A549 (cell line): ENCODE data around the gene MYOZ2. TPM values are rescaled to one million over a fixed set of nuclear protein-coding genes. Genes with fewer than 3 reads are reported as not detected.
A peak's percentile ranks its signal among the peaks of the same experiment; 100 is the strongest.

ENCODE experiments used
- ATAC-seq, 2 experiments: fragments of 200-7000 bp in 1 of 2; fragments of >200 bp in 1 of 2; cut with Nextera tagmentation in 1 of 2; cut with Tn5 transposase in 1 of 2; 3 replicates each; pipeline versions ENCODE4 v1.8.0 to v1.9.1; 2018 to 2020; ENCODE audit warnings: mild to moderate bottlenecking in 1 of 2, moderate library complexity in 1 of 2
- CTCF ChIA-PET: fragments of 300-600 bp; sonication (Branson Sonifier 250); formaldehyde crosslinking; extraction: SDS; loops from one replicate; lab custom pipeline; 2021; ENCODE audit warnings: antibody characterized with exemption, inconsistent platforms; lab: Yijun Ruan, JAX
- POLR2A ChIA-PET: fragments of 350-600 bp; formaldehyde crosslinking; extraction: SDS; loops from one replicate; lab custom pipeline; 2021; ENCODE audit warnings: antibody characterized with exemption, inconsistent platforms; lab: Yijun Ruan, JAX
- DNase-seq, 2 experiments: peaks; one replicate each; pipeline versions ENCODE4 v3.0.0 to v3.0.0-alpha.2; 2011 to 2016; ENCODE audit warnings: low read depth in 1 of 2, low spot score in 1 of 2
- FAIRE-seq: peaks from 2 replicates; lab custom pipeline; 2011; peaks lifted over from hg19 to GRCh38; lab: Jason Lieb, UNC
- H3K27ac ChIP-seq, 2 experiments: fragments of >200 bp; sonication (Bioruptor Twin); formaldehyde crosslinking; 3 replicates each; pipeline ENCODE4 v1.5.1; 2016 to 2017
- H3K4me1 ChIP-seq: fragments of >200 bp; sonication (Bioruptor Twin); formaldehyde crosslinking; 3 replicates; pipeline ENCODE4 v1.6.1; 2016
- H3K4me2 ChIP-seq: fragments of >200 bp; sonication (Bioruptor Twin); formaldehyde crosslinking; 3 replicates; pipeline ENCODE4 v1.6.1; 2016
- H3K4me3 ChIP-seq: fragments of >200 bp; sonication (Bioruptor Twin); formaldehyde crosslinking; 3 replicates; pipeline ENCODE4 v1.5.1; 2016
- H3K9me3 ChIP-seq: fragments of >200 bp; sonication (Bioruptor Twin); formaldehyde crosslinking; 3 replicates; pipeline ENCODE4 v1.6.1; 2016
- CBX2 ChIP-seq: fragments of 200-600 bp; sonication (generic); IDR thresholded peaks from 2 replicates; pipeline ENCODE4 v1.6.1; 2016; ENCODE audit warnings: low read depth, mild to moderate bottlenecking, borderline replicate concordance
- CBX8 ChIP-seq: fragments of 200-600 bp; sonication (generic); IDR thresholded peaks from 2 replicates; pipeline ENCODE4 v1.6.1; 2016
- CEBPB ChIP-seq, 2 experiments: fragments of >200 bp in 1 of 2; sonication (Bioruptor Twin) in 1 of 2; formaldehyde crosslinking in 1 of 2; IDR thresholded peaks; 2 replicates each; pipeline ENCODE4 v1.6.1; 2012 to 2016
- CHD2 ChIP-seq: fragments of 150-350 bp; IDR thresholded peaks from 2 replicates; pipeline ENCODE4 v1.6.1; 2014; ENCODE audit warnings: low read length; ENCODE audit not compliant: partially characterized antibody
- CHD4 ChIP-seq: fragments of 200-600 bp; sonication (generic); IDR thresholded peaks from 2 replicates; pipeline ENCODE4 v1.6.1; 2016; ENCODE audit warnings: antibody characterized with exemption, mild to moderate bottlenecking, borderline replicate concordance
- EHMT2 ChIP-seq: fragments of 200-600 bp; sonication (generic); IDR thresholded peaks from 2 replicates; pipeline ENCODE4 v1.6.1; 2016; ENCODE audit warnings: antibody characterized with exemption, low read depth, mild to moderate bottlenecking, moderate library complexity
- HEYL ChIP-seq: fragments of 250-450 bp; sonication (Bioruptor Pico); IDR thresholded peaks from 2 replicates; pipeline ENCODE4 v1.8.0; 2021; ENCODE audit warnings: mild to moderate bottlenecking, moderate library complexity
- HOXB13 ChIP-seq: fragments of 250-450 bp; sonication (Bioruptor Pico); IDR thresholded peaks from 2 replicates; pipeline ENCODE4 v1.5.0; 2020; ENCODE audit warnings: low read depth, mild to moderate bottlenecking, moderate library complexity
- JUN ChIP-seq, 2 experiments: fragments of >200 bp; sonication (Bioruptor Twin); formaldehyde crosslinking; IDR thresholded peaks; 2 replicates in 1 of 2; 3 replicates in 1 of 2; pipeline ENCODE4 v1.6.1; 2016 to 2017
- KDM5A ChIP-seq: fragments of 200-600 bp; sonication (generic); IDR thresholded peaks from 2 replicates; pipeline ENCODE4 v1.6.1; 2016; ENCODE audit warnings: antibody characterized with exemption, mild to moderate bottlenecking
- NPAS2 ChIP-seq: fragments of 250-450 bp; sonication (Bioruptor Pico); IDR thresholded peaks from 2 replicates; pipeline ENCODE4 v1.8.0; 2022; ENCODE audit warnings: mild to moderate bottlenecking, moderate library complexity, borderline replicate concordance
- PHF8 ChIP-seq: fragments of 200-600 bp; sonication (generic); IDR thresholded peaks from 2 replicates; pipeline ENCODE4 v1.6.1; 2016; ENCODE audit warnings: low read depth, mild to moderate bottlenecking, antibody characterized with exemption, moderate library complexity, borderline replicate concordance
- POLR2AphosphoS2 ChIP-seq: conservative IDR thresholded peaks from 2 replicates; pipeline ENCODE4 v1.6.1; 2012; ENCODE audit warnings: low read length, improper control_type of control experiment, inconsistent platforms
- RCOR1 ChIP-seq: fragments of 150-350 bp; IDR thresholded peaks from 2 replicates; pipeline ENCODE4 v1.6.1; 2014; ENCODE audit warnings: antibody characterized with exemption, low read length, low read depth
- RNF2 ChIP-seq: fragments of 200-600 bp; sonication (generic); IDR thresholded peaks from 2 replicates; pipeline ENCODE4 v1.6.1; 2016; ENCODE audit warnings: low read depth, mild to moderate bottlenecking, antibody characterized with exemption, moderate library complexity, borderline replicate concordance
- SREBF2 ChIP-seq: fragments of 450-650 bp; IDR thresholded peaks from 2 replicates; pipeline ENCODE4 v1.6.1; 2014; ENCODE audit warnings: mild to moderate bottlenecking, moderate library complexity
- TP53 ChIP-seq: fragments of 250-450 bp; sonication (Bioruptor Pico); IDR thresholded peaks from 2 replicates; pipeline ENCODE4 v1.5.0; 2021; ENCODE audit warnings: mild to moderate bottlenecking, moderate library complexity
- USF2 ChIP-seq: fragments of 450-650 bp; IDR thresholded peaks from 2 replicates; pipeline ENCODE4 v1.6.1; 2014; ENCODE audit warnings: antibody characterized with exemption
- ZC3H11A ChIP-seq: fragments of 450-650 bp; IDR thresholded peaks from 2 replicates; pipeline ENCODE4 v1.6.1; 2014; ENCODE audit warnings: antibody characterized with exemption, mild to moderate bottlenecking
- ZFP36 ChIP-seq: fragments of 450-650 bp; IDR thresholded peaks from 2 replicates; pipeline ENCODE4 v1.6.1; 2014; ENCODE audit warnings: borderline replicate concordance; ENCODE audit not compliant: partially characterized antibody
- WGBS: methylation state at CpG from one replicate; pipeline ENCODE4 v1.1.6; 2017; ENCODE audit errors: missing lambda C conversion rate; 5-methylcytosine and 5-hydroxymethylcytosine counted together
- polyA plus RNA-seq, 4 experiments: library from polyadenylated mRNA; depleted of rRNA in 3 of 4; stranded (reverse); fragments of >200 nt; fragmentation: RNase III in 1 of 4; extraction: RNeasy Plus Mini Kit Qiagen cat#74134 plus additional on column Dnase treatment in 1 of 4; gene quantifications; 2 replicates in 3 of 4; 3 replicates in 1 of 4; pipeline ENCODE4 v1.2.3, GENCODE V29; 2011 to 2017
- TF ChIP-seq, protein P1 (sequence below): IDR thresholded peaks from 2 replicates; pipeline ENCODE4 v1.6.1; 2012; ENCODE audit warnings: low read depth, borderline replicate concordance
- TF ChIP-seq, protein P2 (sequence below): fragments of >200 bp; sonication (Bioruptor Twin); formaldehyde crosslinking; IDR thresholded peaks from 3 replicates; pipeline ENCODE4 v1.6.1; 2016
- TF ChIP-seq, protein P3 (sequence below): IDR thresholded peaks from 2 replicates; pipeline ENCODE4 v1.6.1; 2012

Gene MYOZ2
- polyA plus RNA-seq, 2 of the 4 experiments (the other 2 are of a cell fraction), result not detected

- no peak for TF ChIP-seq CBX8
- no peak for TF ChIP-seq PHF8
- TF ChIP-seq, all 56 proteins: peak for 0
Measured at GRCh38 chr4:119231491-119231890, 95.9 kb downstream of the MYOZ2 start (continued).

DNA sequence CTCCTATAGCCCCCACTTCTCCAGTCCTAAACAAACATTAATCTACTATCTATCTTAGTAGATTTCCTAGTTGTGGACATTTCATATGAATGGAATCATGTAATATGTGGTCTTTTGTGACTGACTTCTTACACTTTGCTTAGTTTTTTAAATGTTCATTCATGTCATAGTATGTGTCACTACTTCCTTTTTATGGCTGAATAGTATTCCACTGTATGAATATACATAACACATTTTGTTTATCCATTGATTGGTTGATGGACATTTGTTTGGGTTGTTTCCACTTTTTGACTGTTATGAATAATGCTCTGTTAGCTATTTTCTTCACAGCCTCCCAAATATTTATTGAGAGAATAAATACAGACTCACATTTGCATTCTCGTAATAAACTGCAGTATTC is 96.7 kb downstream of the MYOZ2 start:
- FAIRE-seq (no peak), DNase-seq (no peak), ATAC-seq (no peak)
- no peaks in the 10 kb centered on the region for H3K9me3 ChIP-seq
- no peak overlapping the region for H3K4me2 ChIP-seq
- TF ChIP-seq HEYL (CRISPR knock-in tag) (no peak), CHD2 (no peak), ZFP36 (no peak), HOXB13 (CRISPR knock-in tag) (no peak)
- ChIA-PET CTCF (no interaction called here), POLR2A (no interaction called here)
- 94% methylated on average over 1 of the region's 1 CpG for WGBS
- no peak overlapping the region for H3K27ac ChIP-seq
- no peak overlapping the region for H3K4me3 ChIP-seq
- peaks cover 21% of the 10 kb centered on the region for H3K4me1 ChIP-seq

DNA sequence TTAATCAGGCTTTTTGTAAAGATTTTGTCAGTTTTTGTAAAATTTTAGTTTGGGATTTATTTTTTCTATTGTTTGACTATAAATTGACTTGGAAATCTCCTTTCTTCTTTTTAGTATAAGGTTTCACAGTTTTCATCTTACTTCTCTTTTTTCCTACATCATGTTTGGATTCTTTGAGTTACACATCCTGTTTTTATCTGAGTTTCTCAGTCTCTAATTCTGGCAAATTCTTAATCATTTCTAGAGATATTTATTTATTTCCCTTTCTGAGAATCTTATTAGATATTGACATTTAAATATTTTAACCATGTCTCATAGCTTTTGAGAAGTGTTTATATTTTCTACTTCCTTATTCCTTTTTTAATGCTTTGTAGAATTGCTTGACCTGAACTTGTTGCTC is 97.6 kb downstream of the MYOZ2 start:
- no peaks in the 10 kb centered on the region for H3K9me3 ChIP-seq
- H3K4me1 ChIP-seq, result peaks cover 30% of the 10 kb centered on the region
- POLR2A ChIA-PET, result no interaction called here
- DNase-seq (no peak), ATAC-seq (no peak), FAIRE-seq (no peak)
- TF ChIP-seq, protein P1, sequence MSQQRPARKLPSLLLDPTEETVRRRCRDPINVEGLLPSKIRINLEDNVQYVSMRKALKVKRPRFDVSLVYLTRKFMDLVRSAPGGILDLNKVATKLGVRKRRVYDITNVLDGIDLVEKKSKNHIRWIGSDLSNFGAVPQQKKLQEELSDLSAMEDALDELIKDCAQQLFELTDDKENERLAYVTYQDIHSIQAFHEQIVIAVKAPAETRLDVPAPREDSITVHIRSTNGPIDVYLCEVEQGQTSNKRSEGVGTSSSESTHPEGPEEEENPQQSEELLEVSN, result no peak
- TF ChIP-seq EHMT2 (no peak), JUN (IDR thresholded peaks at IDR 0.05) (no peak), USF2 (no peak), POLR2AphosphoS2 (no peak), CHD4 (no peak), TP53 (no peak), RCOR1 (no peak), RNF2 (no peak), SREBF2 (no peak), KDM5A (no peak)
- TF ChIP-seq, protein P2, sequence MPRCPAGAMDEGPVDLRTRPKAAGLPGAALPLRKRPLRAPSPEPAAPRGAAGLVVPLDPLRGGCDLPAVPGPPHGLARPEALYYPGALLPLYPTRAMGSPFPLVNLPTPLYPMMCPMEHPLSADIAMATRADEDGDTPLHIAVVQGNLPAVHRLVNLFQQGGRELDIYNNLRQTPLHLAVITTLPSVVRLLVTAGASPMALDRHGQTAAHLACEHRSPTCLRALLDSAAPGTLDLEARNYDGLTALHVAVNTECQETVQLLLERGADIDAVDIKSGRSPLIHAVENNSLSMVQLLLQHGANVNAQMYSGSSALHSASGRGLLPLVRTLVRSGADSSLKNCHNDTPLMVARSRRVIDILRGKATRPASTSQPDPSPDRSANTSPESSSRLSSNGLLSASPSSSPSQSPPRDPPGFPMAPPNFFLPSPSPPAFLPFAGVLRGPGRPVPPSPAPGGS, result no peak
- TF ChIP-seq, all 56 proteins: peak for 0
- Histone ChIP-seq H3K4me2 (peak overlapping the region; percentile 38), H3K27ac (no peak overlapping the region), H3K4me3 (no peak overlapping the region)
- CTCF ChIA-PET, result no interaction called here

DNA sequence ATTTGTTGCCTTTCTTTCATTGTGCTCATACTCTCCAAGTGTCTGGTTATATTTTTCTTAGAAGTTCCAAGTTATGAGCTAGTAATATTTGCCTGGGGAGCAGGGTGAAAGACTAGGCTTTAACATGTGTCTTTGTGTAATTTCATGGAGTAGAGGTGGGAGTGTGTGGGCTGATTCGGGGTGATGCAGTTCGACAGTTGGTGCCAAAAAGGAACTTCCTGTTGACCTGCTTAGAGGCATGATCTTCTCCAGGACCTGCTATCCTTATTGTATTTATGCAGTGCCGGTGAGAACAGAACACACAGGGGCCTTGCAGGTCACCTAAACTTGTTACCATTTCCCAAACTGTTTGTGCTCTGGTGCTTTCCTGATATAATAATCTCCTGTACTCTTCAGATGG is 98.1 kb downstream of the MYOZ2 start:
- no peaks in the 10 kb centered on the region for H3K9me3 ChIP-seq
- ATAC-seq, result no peak
- FAIRE-seq, result no peak
- no peak overlapping the region for H3K27ac ChIP-seq
- TF ChIP-seq CBX2, result no peak
- no peak for TF ChIP-seq NPAS2 (CRISPR knock-in tag)
- TF ChIP-seq CEBPB (IDR thresholded peaks at IDR 0.05), result no peak
- TF ChIP-seq ZC3H11A, result no peak
- TF ChIP-seq, protein P3, sequence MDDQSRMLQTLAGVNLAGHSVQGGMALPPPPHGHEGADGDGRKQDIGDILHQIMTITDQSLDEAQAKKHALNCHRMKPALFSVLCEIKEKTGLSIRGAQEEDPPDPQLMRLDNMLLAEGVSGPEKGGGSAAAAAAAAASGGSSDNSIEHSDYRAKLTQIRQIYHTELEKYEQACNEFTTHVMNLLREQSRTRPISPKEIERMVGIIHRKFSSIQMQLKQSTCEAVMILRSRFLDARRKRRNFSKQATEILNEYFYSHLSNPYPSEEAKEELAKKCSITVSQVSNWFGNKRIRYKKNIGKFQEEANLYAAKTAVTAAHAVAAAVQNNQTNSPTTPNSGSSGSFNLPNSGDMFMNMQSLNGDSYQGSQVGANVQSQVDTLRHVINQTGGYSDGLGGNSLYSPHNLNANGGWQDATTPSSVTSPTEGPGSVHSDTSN, result no peak
- TF ChIP-seq HOXB13 (CRISPR knock-in tag), result no peak
- H3K4me1 ChIP-seq, result peaks cover 33% of the 10 kb centered on the region
- POLR2A ChIA-PET, result no interaction called here
- no peak overlapping the region for H3K4me3 ChIP-seq
- CTCF ChIA-PET, result no interaction called here
- peak overlapping the region; percentile 38 for H3K4me2 ChIP-seq
- WGBS, result 46% methylated on average over 3 of the region's 3 CpGs
- no peak for DNase-seq
